ENCODE measurements around the gene SPR.

The SPR gene

GRCh38 chr2:72931280-72931910 is 44.2 kb downstream of the SPR start:
- FAIRE-seq (no peak), DNase-seq (ENCODE audit: low spot score) (peak; percentile 64)

- FAIRE-seq (no peak), DNase-seq (ENCODE audit: low spot score) (peak; percentile 10)
Measured at GRCh38 chr2:72932045-72932740, 45.0 kb downstream of the SPR start.

GRCh38 chr2:72932805-72933204 is 45.6 kb downstream of the SPR start:
- DNase-seq (ENCODE audit: low spot score) (no peak), FAIRE-seq (no peak)

- FAIRE-seq (no peak), DNase-seq (ENCODE audit: low spot score) (no peak)
Measured at GRCh38 chr2:72933207-72933606, 46.0 kb downstream of the SPR start.

GRCh38 chr2:72933646-72934151 is 46.5 kb downstream of the SPR start:
- FAIRE-seq (no peak), DNase-seq (ENCODE audit: low spot score) (no peak)

GRCh38 chr2:72934683-72935610 is 47.7 kb downstream of the SPR start:
- peak; percentile 36 for DNase-seq (ENCODE audit: low spot score)
- FAIRE-seq = no peak

- no peak for FAIRE-seq
- DNase-seq (ENCODE audit: low spot score) = no peak
Measured at GRCh38 chr2:72935611-72935957, 48.4 kb downstream of the SPR start.

GRCh38 chr2:72936660-72937355 is 49.6 kb downstream of the SPR start:
- DNase-seq (ENCODE audit: low spot score) (no peak), FAIRE-seq (no peak)

GRCh38 chr2:72937356-72937669 is 50.1 kb downstream of the SPR start:
- no peak for DNase-seq (ENCODE audit: low spot score)
- no peak for FAIRE-seq

- no peak for DNase-seq (ENCODE audit: low spot score)
- no peak for FAIRE-seq
Measured at GRCh38 chr2:72938455-72938854, 51.2 kb downstream of the SPR start.

- no peak for FAIRE-seq
- DNase-seq (ENCODE audit: low spot score) = no peak
Measured at GRCh38 chr2:72940361-72940760, 53.2 kb downstream of the SPR start.

GRCh38 chr2:72940786-72941185 is 53.6 kb downstream of the SPR start:
- DNase-seq (ENCODE audit: low spot score) = no peak
- FAIRE-seq = no peak
